Measurements from ENCODE around the gene ZBTB22.
"Not testable (repeated sequence)": the region's sequence is repeated elsewhere in the genome, so short reads cannot be mapped to it uniquely, and the experiment has no call there.

The ZBTB22 gene

DNA sequence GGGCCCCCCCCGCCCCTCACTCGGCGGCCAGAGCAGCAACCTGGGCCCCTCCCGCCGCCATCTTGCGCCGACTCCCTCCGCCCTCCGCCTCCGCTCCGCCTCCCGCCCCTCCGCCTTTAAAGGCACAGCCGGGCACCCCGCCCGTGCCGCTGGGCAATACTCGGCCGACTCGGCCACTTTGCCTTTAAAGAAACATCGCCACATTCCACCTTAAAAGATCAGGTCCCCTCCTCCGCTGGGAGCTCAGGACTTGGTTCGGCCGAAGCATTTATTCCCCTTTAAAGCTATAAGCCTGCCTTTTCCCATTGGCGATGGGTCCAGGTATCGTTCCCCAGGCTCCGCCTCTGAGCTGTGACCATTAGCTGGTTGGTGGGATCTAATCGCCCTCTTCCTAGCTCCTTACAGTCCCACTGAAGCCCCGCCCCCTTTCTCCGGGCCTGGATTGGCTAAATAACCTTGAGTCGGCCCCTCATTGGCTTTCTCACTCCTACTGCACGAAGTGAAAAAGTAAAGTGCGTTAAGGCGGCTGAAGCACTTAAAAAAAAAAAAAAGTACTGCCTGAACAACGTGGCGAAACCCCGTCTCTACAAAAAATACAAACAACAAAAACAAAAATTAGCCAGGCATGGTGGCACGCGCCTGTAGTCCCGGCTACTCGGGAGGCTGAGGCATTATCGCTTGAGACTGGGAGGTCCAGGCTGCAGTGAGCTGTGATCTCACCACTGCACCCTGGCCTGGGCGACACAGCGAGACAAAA lies at the start of gene ZBTB22:
Gene ZBTB22 (minus strand): TSS at position 76 of the 757 bp plus-strand sequence. CDS start 828 bp downstream, outside the sequence.
- peaks cover 69% of the 10 kb centered on the region for H3K4me1 ChIP-seq (ENCODE audit: insufficient read depth, low read length)
- peak within 1 kb of the TSS; percentile 59 for H3K9ac ChIP-seq (ENCODE audit: low read depth, low read length)
- peak within 1 kb of the TSS; percentile 83 for H3K27ac ChIP-seq (ENCODE audit: low read length)
- H4K20me1 ChIP-seq (ENCODE audit: insufficient read depth, low read length): peaks cover 16% of the 10 kb centered on the region
- DNase-seq: peak; percentile 97
- H3K4me2 ChIP-seq (ENCODE audit: insufficient read depth, low read length): peak within 1 kb of the TSS; percentile 97
- H3K9me3 ChIP-seq (ENCODE audit: insufficient read depth, low read length, severe bottlenecking): no peaks in the 10 kb centered on the region
- peak within 1 kb of the TSS; percentile 77 for H2AFZ ChIP-seq (ENCODE audit: low read depth, low read length)
- H3K36me3 ChIP-seq (ENCODE audit: insufficient read depth, low read length): peaks cover 34% of the 10 kb centered on the region
- H3K79me2 ChIP-seq (ENCODE audit: insufficient read depth, low read length): peaks cover 66% of the 10 kb centered on the region
- TF ChIP-seq EZH2 (IDR thresholded peaks at IDR 0.05; ENCODE audit: borderline replicate concordance, low read depth, low read length, severe bottlenecking): no peak
- TF ChIP-seq CTCF (IDR thresholded peaks at IDR 0.05; ENCODE audit: borderline replicate concordance, extremely low read depth, low read length, poor library complexity, severe bottlenecking): no peak
- H3K27me3 ChIP-seq (ENCODE audit: insufficient read depth, low read length, poor library complexity): no peaks in the 10 kb centered on the region
- peak; percentile 79 for ATAC-seq (ENCODE audit: insufficient read depth, low read depth)
- H3K4me3 ChIP-seq (ENCODE audit: low read depth in 1 of 2, low read length in 2 of 2): peak within 1 kb of the TSS; percentile 34 to 63; a peak in 3 of 4 replicates

DNA sequence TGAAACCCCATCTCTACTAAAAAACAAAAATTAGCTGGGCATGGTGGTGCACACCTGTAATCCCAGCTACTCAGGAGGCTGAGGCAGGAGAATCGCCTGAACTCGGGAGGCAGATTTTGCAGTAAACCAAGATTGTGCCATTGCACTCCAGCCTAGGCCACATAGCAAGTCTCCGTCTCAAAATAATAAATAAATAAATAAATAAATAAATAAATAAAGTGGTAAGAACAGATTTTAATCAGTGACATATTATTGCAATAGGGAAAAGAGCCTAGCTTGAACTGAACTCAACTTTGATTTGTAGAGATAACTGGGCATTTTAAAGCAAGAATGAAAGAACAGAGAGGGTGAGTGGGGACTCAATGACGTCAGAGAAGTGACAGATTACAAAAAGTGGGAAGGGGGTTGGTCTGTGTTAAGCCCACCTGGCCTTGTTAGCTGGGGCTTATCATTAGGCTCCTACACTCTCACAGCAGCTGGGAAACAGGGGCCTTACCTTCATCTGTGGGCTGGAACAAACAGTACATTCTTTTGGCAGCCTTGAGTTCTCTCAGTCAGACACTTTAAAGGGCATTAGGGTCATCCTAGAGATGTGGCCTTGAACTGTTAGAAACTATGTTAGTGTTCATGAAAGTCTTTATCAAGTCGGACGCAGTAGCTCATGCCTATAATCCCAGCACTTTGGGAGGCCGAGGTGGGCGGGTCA lies 49.6 kb upstream of the ZBTB22 start:
- Histone ChIP-seq H4K20me1 (ENCODE audit: insufficient read depth, low read length) (no peaks in the 10 kb centered on the region), H2AFZ (ENCODE audit: low read depth, low read length) (no peak overlapping the region), H3K4me2 (ENCODE audit: insufficient read depth, low read length) (no peak overlapping the region), H3K4me1 (ENCODE audit: insufficient read depth, low read length) (no peaks in the 10 kb centered on the region), H3K36me3 (ENCODE audit: insufficient read depth, low read length) (no peaks in the 10 kb centered on the region), H3K9me3 (ENCODE audit: insufficient read depth, low read length, severe bottlenecking) (no peaks in the 10 kb centered on the region), H3K9ac (ENCODE audit: low read depth, low read length) (no peak overlapping the region), H3K27me3 (ENCODE audit: insufficient read depth, low read length, poor library complexity) (no peaks in the 10 kb centered on the region), H3K27ac (ENCODE audit: low read length) (no peak overlapping the region), H3K79me2 (ENCODE audit: insufficient read depth, low read length) (no peaks in the 10 kb centered on the region), H3K4me3 (ENCODE audit: low read depth in 1 of 2, low read length in 2 of 2) (no peak overlapping the region)
- ATAC-seq (ENCODE audit: insufficient read depth, low read depth) (no peak), DNase-seq (no peak)
- TF ChIP-seq EZH2 (IDR thresholded peaks at IDR 0.05; ENCODE audit: borderline replicate concordance, low read depth, low read length, severe bottlenecking) (no peak), CTCF (IDR thresholded peaks at IDR 0.05; ENCODE audit: borderline replicate concordance, extremely low read depth, low read length, poor library complexity, severe bottlenecking) (no peak)

DNA sequence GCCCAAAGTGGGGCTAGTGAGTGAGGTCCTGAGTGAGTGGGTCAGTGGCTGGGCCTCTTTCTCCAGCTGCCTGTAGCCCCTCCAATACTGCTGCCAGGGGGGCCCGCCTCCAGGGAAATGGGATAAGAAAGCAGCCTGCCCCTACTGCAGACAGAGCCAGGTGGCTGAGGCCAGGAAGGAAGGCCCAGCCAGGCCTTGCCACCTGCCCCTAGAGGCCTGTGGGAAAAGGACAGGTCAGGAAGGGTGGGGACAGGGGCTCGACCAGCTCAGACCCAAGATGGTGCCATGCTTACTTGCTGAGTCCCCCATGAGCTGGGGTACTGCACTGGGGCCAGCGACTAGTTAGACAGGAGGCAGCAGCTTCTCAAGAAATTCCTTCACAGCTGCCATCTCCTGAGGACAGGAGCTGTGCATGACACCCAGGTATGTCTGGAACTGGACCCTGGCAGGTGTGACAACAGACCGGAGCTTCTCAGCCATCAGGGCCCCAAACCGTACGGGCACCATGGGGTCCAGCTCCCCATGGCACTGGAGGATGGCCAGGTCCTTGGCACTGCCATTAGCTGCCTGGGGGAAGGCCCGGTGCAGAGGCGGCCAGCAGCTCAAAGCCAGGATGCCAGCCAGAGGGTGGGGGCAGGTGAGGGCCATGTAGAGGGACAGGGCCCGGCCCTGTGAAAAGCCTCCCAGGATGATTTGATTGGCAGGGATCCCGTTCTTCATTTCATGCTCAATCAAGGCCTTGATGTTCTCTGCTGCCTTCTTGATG lies 47.8 kb upstream of the ZBTB22 start:
- not testable (repeated sequence) for H3K9ac ChIP-seq (ENCODE audit: low read depth, low read length); H3K79me2 ChIP-seq (ENCODE audit: insufficient read depth, low read length); H3K4me3 ChIP-seq (ENCODE audit: low read depth in 1 of 2, low read length in 2 of 2); H2AFZ ChIP-seq (ENCODE audit: low read depth, low read length); H4K20me1 ChIP-seq (ENCODE audit: insufficient read depth, low read length); ATAC-seq (ENCODE audit: insufficient read depth, low read depth); H3K36me3 ChIP-seq (ENCODE audit: insufficient read depth, low read length); H3K9me3 ChIP-seq (ENCODE audit: insufficient read depth, low read length, severe bottlenecking); DNase-seq; H3K4me1 ChIP-seq (ENCODE audit: insufficient read depth, low read length); H3K27me3 ChIP-seq (ENCODE audit: insufficient read depth, low read length, poor library complexity); H3K27ac ChIP-seq (ENCODE audit: low read length); H3K4me2 ChIP-seq (ENCODE audit: insufficient read depth, low read length)

DNA sequence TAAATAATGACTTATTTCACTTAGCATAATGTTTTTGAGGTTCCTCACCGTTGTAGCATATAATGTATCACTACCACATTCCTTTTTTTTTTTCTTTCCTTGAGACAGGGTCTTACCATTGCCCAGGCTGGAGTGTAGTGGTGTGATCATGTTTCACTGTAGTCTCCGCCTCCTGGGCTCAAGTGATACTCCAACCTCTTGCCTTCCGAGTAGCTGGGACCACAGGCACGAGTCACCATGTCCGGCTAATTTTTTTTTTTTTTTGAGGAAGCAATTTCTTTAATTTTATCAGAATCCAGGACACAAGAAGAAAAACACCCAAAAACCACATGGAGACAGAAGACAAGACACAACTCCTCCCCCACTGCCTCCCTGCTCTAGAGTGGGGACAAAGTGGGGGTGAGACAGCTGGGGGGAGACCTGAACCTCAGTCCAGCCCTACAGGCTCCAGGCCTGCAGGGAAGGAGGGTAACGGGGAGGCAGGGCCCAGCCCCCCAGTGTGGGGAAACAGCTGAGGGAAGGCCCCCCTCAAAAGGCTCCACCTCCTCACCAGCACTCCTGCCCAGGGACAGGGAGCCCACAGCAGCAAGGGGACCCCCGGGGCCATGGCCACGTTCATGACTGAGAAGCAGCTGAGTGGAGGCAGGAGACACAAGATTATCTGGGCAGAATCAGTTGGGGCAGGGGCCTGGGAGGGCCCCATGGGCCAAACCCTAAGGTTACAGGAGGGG lies 47.1 kb upstream of the ZBTB22 start:
- not testable (repeated sequence) for H2AFZ ChIP-seq (ENCODE audit: low read depth, low read length); H3K27me3 ChIP-seq (ENCODE audit: insufficient read depth, low read length, poor library complexity); H4K20me1 ChIP-seq (ENCODE audit: insufficient read depth, low read length); H3K9ac ChIP-seq (ENCODE audit: low read depth, low read length); ATAC-seq (ENCODE audit: insufficient read depth, low read depth); H3K4me1 ChIP-seq (ENCODE audit: insufficient read depth, low read length); H3K4me2 ChIP-seq (ENCODE audit: insufficient read depth, low read length); DNase-seq; H3K36me3 ChIP-seq (ENCODE audit: insufficient read depth, low read length); H3K9me3 ChIP-seq (ENCODE audit: insufficient read depth, low read length, severe bottlenecking); H3K79me2 ChIP-seq (ENCODE audit: insufficient read depth, low read length); H3K4me3 ChIP-seq (ENCODE audit: low read depth in 1 of 2, low read length in 2 of 2); H3K27ac ChIP-seq (ENCODE audit: low read length)

DNA sequence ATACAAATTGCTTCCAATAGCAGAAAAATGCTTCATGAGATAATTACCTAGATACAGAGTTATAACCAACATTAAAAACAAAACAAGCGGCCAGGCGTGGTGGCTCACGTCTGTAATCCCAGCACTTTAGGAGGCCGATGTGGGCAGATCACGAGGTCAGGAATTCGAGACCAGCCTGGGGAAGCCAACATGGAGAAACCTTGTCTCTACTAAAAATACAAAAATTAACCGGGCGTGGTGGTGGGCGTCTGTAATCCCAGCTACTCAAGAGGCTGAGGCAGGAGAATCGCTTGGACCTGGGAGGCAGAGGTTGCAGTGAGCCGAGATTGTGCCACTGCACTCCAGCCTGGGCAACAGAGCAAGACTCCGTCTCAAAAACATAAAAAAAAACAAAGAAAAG lies 45.9 kb upstream of the ZBTB22 start:
- not testable (repeated sequence) for H3K4me3 ChIP-seq (ENCODE audit: low read depth in 1 of 2, low read length in 2 of 2); H4K20me1 ChIP-seq (ENCODE audit: insufficient read depth, low read length); H2AFZ ChIP-seq (ENCODE audit: low read depth, low read length); H3K4me2 ChIP-seq (ENCODE audit: insufficient read depth, low read length); H3K27me3 ChIP-seq (ENCODE audit: insufficient read depth, low read length, poor library complexity); H3K9ac ChIP-seq (ENCODE audit: low read depth, low read length); ATAC-seq (ENCODE audit: insufficient read depth, low read depth); H3K4me1 ChIP-seq (ENCODE audit: insufficient read depth, low read length); H3K9me3 ChIP-seq (ENCODE audit: insufficient read depth, low read length, severe bottlenecking); DNase-seq; H3K79me2 ChIP-seq (ENCODE audit: insufficient read depth, low read length); H3K36me3 ChIP-seq (ENCODE audit: insufficient read depth, low read length); H3K27ac ChIP-seq (ENCODE audit: low read length)
